ENCODE measurements around the gene ALKBH5. TPM values are rescaled to one million over a fixed set of nuclear protein-coding genes. Genes with fewer than 3 reads are reported as not detected.

Gene ALKBH5
- total RNA-seq = 123 TPM

GRCh38 chr17:18183334-18184142, at the start of gene ALKBH5:
TSS of gene ALKBH5 (plus strand) at chr17:18183828. CDS start at chr17:18184244, 416 bp downstream.
- peak; percentile 99 for DNase-seq (ENCODE audit: low spot score)

- no peak for DNase-seq (ENCODE audit: low spot score)
Measured at GRCh38 chr17:18136357-18136756, 47.3 kb upstream of the ALKBH5 start.

GRCh38 chr17:18138065-18138749, 45.4 kb upstream of the ALKBH5 start:
- DNase-seq (ENCODE audit: low spot score) = no peak

GRCh38 chr17:18139092-18139491, 44.5 kb upstream of the ALKBH5 start:
- no peak for DNase-seq (ENCODE audit: low spot score)

- no peak for DNase-seq (ENCODE audit: low spot score)
Measured at GRCh38 chr17:18139498-18139897, 44.1 kb upstream of the ALKBH5 start.

GRCh38 chr17:18139949-18140348, 43.7 kb upstream of the ALKBH5 start:
- no peak for DNase-seq (ENCODE audit: low spot score)

- DNase-seq (ENCODE audit: low spot score) = no peak
Measured at GRCh38 chr17:18140648-18141047, 43.0 kb upstream of the ALKBH5 start.

GRCh38 chr17:18141210-18141803, 42.3 kb upstream of the ALKBH5 start:
- peak; percentile 33 for DNase-seq (ENCODE audit: low spot score)

- DNase-seq (ENCODE audit: low spot score) = no peak
Measured at GRCh38 chr17:18142417-18142816, 41.2 kb upstream of the ALKBH5 start.

GRCh38 chr17:18143044-18143936, 40.3 kb upstream of the ALKBH5 start:
- DNase-seq (ENCODE audit: low spot score) = no peak

- no peak for DNase-seq (ENCODE audit: low spot score)
Measured at GRCh38 chr17:18144261-18144660, 39.4 kb upstream of the ALKBH5 start.

- no peak for DNase-seq (ENCODE audit: low spot score)
Measured at GRCh38 chr17:18144855-18145254, 38.8 kb upstream of the ALKBH5 start.

- DNase-seq (ENCODE audit: low spot score) = no peak
Measured at GRCh38 chr17:18145811-18146210, 37.8 kb upstream of the ALKBH5 start.

- DNase-seq (ENCODE audit: low spot score) = no peak
Measured at GRCh38 chr17:18146259-18146658, 37.4 kb upstream of the ALKBH5 start.

GRCh38 chr17:18146980-18147379, 36.6 kb upstream of the ALKBH5 start:
- no peak for DNase-seq (ENCODE audit: low spot score)

GRCh38 chr17:18148586-18148985, 35.0 kb upstream of the ALKBH5 start:
- no peak for DNase-seq (ENCODE audit: low spot score)

GRCh38 chr17:18151290-18151689, 32.3 kb upstream of the ALKBH5 start:
- DNase-seq (ENCODE audit: low spot score) = no peak

GRCh38 chr17:18155179-18155578, 28.4 kb upstream of the ALKBH5 start:
- DNase-seq (ENCODE audit: low spot score) = no peak

- no peak for DNase-seq (ENCODE audit: low spot score)
Measured at GRCh38 chr17:18156171-18156975, 27.3 kb upstream of the ALKBH5 start.

- DNase-seq (ENCODE audit: low spot score) = no peak
Measured at GRCh38 chr17:18156976-18157280, 26.7 kb upstream of the ALKBH5 start.

- no peak for DNase-seq (ENCODE audit: low spot score)
Measured at GRCh38 chr17:18157354-18157985, 26.2 kb upstream of the ALKBH5 start.

Data from mucosa of gallbladder (tissue), 1 donor.